ENCODE results near the gene DNAH7.

Gene DNAH7

GRCh38 chr2:195793881-195794280, 274.8 kb downstream of the DNAH7 start:
- DNase-seq: no peak

DNA sequence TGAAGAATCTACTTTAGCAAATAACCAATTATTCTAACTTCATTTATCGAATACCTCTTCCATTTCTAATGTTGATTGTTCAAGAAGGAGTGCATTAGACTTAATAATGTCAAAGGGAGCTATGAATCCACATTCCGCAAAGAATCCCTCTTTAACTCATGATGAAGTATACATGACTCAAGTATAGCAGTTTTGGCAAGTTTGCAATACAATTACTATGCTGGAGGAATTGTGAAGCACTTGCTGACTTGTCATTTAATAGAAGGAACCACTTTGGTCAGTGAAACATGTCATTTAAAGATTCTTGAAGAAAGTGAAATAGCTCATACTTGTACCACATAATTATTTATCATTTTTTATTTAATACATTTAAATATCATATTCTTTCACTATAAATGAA, 286.5 kb downstream of the DNAH7 start:
- no peak for DNase-seq

GRCh38 chr2:195779491-195779890, 289.1 kb downstream of the DNAH7 start:
- DNase-seq: no peak

DNA sequence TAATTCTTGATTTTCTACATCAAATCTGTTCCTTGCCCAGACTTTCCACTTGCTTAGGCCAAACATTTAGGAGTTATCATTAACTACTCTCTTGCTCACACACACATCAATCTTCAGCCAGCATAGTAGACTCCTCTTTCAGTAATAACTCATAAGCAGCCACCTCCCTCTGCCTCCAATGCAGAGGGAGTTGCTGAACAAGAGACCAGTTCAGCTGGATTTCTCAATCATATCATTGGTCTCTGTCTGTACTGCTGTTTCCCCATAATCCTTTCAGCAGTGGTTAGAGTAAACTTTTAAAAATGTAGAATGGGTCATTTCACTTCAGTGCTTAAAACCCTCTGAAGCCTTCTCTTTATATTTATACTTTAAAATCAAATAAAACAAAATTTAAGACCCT, 298.7 kb downstream of the DNAH7 start:
- no peak for DNase-seq

GRCh38 chr2:195768431-195768830, 300.2 kb downstream of the DNAH7 start:
- DNase-seq: no peak

GRCh38 chr2:195766691-195767090, 301.9 kb downstream of the DNAH7 start:
- DNase-seq: no peak

GRCh38 chr2:195763866-195764265, 304.8 kb downstream of the DNAH7 start:
- DNase-seq: no peak

GRCh38 chr2:195759877-195760276, 308.8 kb downstream of the DNAH7 start:
- DNase-seq: no peak

GRCh38 chr2:195758846-195759245, 309.8 kb downstream of the DNAH7 start:
- no peak for DNase-seq

- DNase-seq: no peak
These were observed 312.3 kb downstream of the DNAH7 start for GRCh38 chr2:195756218-195756942.

DNA sequence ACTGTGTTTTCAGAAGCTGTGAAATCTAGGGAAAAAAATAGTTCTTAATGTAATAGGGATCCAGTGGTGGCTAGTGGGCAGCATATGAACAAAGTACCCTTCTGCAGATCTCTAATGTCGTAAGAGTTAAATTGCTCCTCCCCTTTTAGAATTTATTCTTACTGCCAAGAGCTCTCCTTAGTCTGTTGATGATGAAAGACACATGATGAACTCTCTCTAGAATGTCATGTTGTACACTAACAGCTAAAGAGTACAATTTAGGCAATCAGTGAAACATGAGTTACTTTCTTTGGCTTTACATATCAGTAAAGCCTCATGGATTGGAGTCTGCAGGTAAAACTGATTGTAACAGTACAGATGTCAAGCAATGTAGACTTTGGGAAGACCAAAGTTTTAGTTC, 327.4 kb downstream of the DNAH7 start:
- DNase-seq: no peak

GRCh38 chr2:195737511-195738325, 330.9 kb downstream of the DNAH7 start:
- DNase-seq: no peak

- DNase-seq: no peak
These were observed 333.3 kb downstream of the DNAH7 start for GRCh38 chr2:195735347-195735746.

DNA sequence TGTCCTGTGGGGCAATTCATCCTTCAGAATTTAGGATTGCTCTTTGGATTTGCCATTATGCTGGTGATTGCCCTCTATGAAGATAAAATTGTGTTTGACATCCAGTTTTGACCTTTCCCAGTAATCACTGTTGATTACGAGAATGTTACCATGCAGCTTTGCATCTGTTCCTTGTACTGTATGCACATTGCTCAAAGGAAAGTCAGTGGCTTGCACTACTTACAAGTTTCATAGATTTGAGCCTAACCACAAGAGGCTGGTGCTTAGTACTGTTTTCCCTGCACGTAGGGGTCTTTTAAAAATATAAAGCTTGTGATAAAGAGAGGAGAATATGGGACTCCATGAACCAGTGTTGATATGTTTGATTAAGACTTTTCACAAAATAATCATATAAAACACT, 333.7 kb downstream of the DNAH7 start:
- DNase-seq: no peak

DNA sequence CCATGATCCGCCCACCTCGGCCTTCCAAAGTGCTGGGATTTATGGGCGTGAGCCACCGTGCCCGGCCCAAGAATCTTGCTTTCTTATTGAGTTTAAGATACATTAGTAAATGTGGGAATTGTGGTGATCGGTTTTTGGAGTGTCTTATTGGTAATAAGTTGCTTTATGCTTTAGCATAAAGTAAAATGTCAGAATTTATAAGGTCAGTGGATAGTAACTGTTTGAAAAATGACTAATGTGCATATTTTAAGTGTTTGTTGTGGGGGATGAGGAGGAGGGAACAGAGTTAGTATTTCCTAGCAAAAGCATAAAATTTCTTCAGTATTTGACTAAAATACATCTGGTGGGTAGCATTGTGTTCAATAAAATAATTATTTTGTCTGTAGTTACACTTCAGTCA, 334.2 kb downstream of the DNAH7 start:
- no peak for DNase-seq

- DNase-seq: peak; percentile 16
These were observed 334.8 kb downstream of the DNAH7 start for GRCh38 chr2:195733831-195734230.

DNA sequence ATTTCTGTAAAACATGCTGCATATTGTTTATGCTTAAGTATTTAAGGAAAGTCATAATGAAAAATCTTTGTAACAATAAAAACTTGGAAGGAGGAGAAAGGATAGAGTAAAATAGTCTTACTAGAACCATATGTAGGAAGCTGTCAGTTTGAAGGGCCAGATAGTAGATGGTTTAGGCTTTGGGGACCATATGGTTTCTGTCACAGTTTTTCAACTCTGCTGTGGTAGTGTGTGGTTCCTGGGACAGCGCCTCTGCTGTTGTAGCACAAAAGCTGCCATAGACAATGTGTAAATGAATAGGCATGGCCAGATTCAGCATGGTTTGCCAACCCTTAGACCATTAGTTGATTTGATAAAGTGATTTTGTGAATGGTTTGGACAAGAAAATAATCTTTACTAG, 336.1 kb downstream of the DNAH7 start:
- DNase-seq: no peak

DNA sequence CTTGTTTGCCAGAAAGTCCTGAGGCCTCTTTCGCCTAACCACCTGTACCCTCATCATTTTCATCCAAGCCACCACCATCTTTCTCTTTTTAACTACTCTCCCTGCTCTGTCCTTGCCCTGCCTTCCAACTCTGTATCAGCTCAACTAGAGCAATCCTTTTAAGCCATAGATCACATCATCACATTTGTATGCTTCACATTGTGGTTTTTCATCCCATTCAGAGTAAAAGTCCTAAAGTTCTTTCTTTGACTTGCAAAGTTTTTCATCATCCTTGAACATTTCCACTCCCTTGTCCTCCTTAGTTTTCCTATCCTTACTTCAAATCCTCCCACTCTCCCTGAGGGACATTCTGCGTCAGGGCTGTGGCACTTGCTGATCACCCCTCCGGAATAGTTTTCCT, 337.7 kb downstream of the DNAH7 start:
- no peak for DNase-seq

- peak; percentile 5 for DNase-seq
These were observed 341.5 kb downstream of the DNAH7 start for GRCh38 chr2:195727106-195727505.

DNA sequence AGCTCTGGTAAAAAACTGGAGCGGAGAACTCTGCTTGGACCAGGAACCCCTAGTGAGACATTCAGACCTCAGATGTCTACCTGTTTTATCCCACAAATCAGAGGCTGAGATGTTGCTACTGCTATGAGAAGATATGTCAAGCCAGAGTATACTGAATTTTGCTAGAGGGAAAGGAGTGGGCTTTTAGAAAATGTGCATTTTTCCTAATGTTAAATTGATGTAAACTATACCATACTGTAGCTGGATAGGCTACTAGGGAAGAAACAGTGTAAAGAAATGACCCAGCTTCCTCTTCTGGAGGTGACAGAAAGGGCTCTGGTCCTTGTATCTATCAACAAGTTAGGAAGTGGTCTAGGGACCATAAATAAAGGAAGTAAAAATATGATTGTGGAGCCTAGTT, 346.6 kb downstream of the DNAH7 start:
- peak; percentile 63 for DNase-seq

DNA sequence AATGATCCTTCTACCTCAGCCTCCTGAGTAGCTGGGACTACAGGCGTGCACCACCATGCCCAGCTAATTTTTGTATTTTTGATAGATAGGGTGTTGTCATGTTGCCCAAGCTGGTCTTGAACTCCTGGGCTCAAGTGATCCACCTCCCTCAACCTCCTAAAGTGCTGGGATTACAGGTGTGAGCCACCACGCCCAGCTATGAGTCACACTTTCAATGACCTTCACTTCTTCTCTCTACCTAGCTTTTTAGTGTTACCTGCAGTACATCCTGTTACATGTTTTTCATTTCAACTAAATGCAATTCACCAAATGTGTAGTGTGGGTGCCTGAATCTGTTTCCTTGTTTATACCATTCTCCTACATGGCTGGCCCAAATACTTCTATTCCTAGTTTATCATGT, 347.6 kb downstream of the DNAH7 start:
- no peak for DNase-seq

DNA sequence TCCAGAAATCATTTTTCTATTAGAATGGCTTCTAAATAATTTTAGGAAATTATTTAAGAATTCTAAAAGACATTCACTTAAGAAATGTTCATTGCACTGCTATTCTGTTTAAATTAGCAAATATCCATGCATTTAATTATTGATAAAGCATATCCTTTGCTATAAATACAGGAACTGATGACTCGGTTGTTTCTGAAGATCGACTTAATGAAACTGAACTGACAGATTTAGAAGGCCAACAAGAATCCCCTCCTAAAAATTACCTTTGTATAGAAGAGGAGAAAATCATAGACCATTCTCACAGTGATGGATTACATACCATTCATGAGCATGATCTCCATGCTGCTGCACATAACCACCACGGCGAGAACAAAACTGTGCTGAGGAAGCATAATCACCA, 352.2 kb downstream of the DNAH7 start:
- DNase-seq: no peak

DNA sequence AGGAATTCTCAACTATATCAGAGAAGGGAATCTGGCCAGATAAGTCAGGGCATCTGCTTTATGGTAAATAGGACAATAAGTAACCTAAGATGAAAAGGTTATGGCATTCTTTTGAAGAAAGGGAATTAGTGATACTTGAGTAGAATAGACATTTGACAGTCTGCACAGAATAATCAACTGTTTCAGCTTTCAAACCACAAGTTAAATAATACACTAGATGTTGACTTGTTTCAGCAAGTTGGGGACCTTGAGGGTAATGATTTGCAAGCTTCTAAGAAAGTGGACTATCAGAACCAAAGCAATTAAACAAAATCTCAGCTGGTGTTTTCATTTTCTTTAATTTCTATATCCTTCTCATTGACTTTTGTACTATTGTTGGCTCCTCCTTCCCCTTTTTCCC, 357.2 kb downstream of the DNAH7 start:
- no peak for DNase-seq

Measured in MV-4-11 (cell line).